Testis (tissue), 3 donors: ENCODE data around the gene CELSR3. TPM values are rescaled to one million over a fixed set of nuclear protein-coding genes. Genes with fewer than 3 reads are reported as not detected.

ENCODE experiments used
- DNase-seq: peaks from one replicate; pipeline ENCODE4 v3.0.0-alpha.2; 2019
- H3K27ac ChIP-seq, 2 donors: fragments of 200-600 bp; sonication (generic); one replicate each; pipeline ENCODE4 v1.5.1; 2019
- H3K27me3 ChIP-seq: fragments of 200-600 bp; sonication (generic); one replicate; pipeline ENCODE4 v1.5.1; 2019
- H3K36me3 ChIP-seq: fragments of 200-600 bp; sonication (generic); one replicate; pipeline ENCODE4 v1.5.1; 2017; ENCODE audit warnings: low read depth; ENCODE audit errors: missing control alignments
- H3K4me1 ChIP-seq: fragments of 200-600 bp; sonication (generic); one replicate; pipeline ENCODE4 v1.5.1; 2019
- H3K4me3 ChIP-seq, 2 donors: fragments of 200-600 bp; sonication (generic); one replicate each; pipeline ENCODE4 v1.5.1; 2017 to 2019
- H3K9me3 ChIP-seq: fragments of 200-600 bp; sonication (generic); one replicate; pipeline ENCODE4 v1.5.1; 2017
- CTCF ChIP-seq, 3 experiments: fragments of 450-650 bp in 2 of 3; fragments of 200-600 bp in 1 of 3; sonication (generic) in 1 of 3; IDR thresholded peaks; one replicate each; pipeline ENCODE4 v1.5.1; 2016 to 2019; ENCODE audit warnings: antibody characterized with exemption in 3 of 3, mild to moderate bottlenecking in 2 of 3, moderate library complexity in 1 of 3
- POLR2A ChIP-seq: fragments of 450-650 bp; IDR thresholded peaks from one replicate; pipeline ENCODE4 v1.6.1; 2017; ENCODE audit warnings: antibody characterized with exemption, mild to moderate bottlenecking, moderate library complexity
- WGBS, 2 donors: methylation state at CpG; one replicate each; pipeline ENCODE4 v1.1.5; 2018; 5-methylcytosine and 5-hydroxymethylcytosine counted together
- intact Hi-C: fragments of 100-400 bp; cut with DNase I; formaldehyde crosslinking; loops from one replicate; pipeline ENCODE4 v1.15.1; 2023; ENCODE audit warnings: low total_unique reads
- polyA plus RNA-seq: library from polyadenylated mRNA; stranded (reverse); fragments of 350-450 nt; fragmentation: Illumina TruSeq; extraction: RNeasy Lipid Tissue Mini Kit (QIAGEN cat#74804); gene quantifications from one replicate; pipeline ENCODE4 v1.2.3, GENCODE V29; 2014; ENCODE audit warnings: low read depth, low replicate concordance; ENCODE audit not compliant: insufficient read depth
- total RNA-seq, 2 donors: library from RNA; depleted of rRNA; stranded (reverse); fragments of >200 nt; gene quantifications; one replicate each; pipeline ENCODE4 v1.2.3, GENCODE V29; 2016

The CELSR3 gene
- total and polyA plus RNA-seq, 3 donors from 2014 or later, result 13.5 to 17.5 (median 14.3) TPM

- Histone ChIP-seq H3K9me3 (no peaks in the 10 kb centered on the region), H3K27me3 (no peaks in the 10 kb centered on the region), H3K36me3 (no peaks in the 10 kb centered on the region), H3K4me1 (peaks cover 12% of the 10 kb centered on the region), H3K4me3 (no peak overlapping the region), H3K27ac (no peak overlapping the region)
- intact Hi-C loops, result no loop called here
- WGBS, 2 donors, result 100% methylated on average over 1 to 2 of the region's 2 CpGs
- TF ChIP-seq POLR2A (no peak), CTCF (IDR thresholded peaks at IDR 0.05) (no peak)
- DNase-seq, result no peak
These were observed 28.9 kb downstream of the CELSR3 start for GRCh38 chr3:48633743-48634142.

- Histone ChIP-seq H3K4me3 (no peak overlapping the region), H3K27ac (no peak overlapping the region), H3K9me3 (no peaks in the 10 kb centered on the region), H3K4me1 (peaks cover 12% of the 10 kb centered on the region), H3K36me3 (no peaks in the 10 kb centered on the region), H3K27me3 (no peaks in the 10 kb centered on the region)
- TF ChIP-seq POLR2A (no peak), CTCF (IDR thresholded peaks at IDR 0.05) (no peak)
- DNase-seq, result no peak
- intact Hi-C loops, result no loop called here
- WGBS, 2 donors, result 94 to 97% methylated on average over 9 to 14 of the region's 15 CpGs
These were observed 29.4 kb downstream of the CELSR3 start for GRCh38 chr3:48633256-48633655.

- Histone ChIP-seq H3K4me3 (no peak overlapping the region), H3K27ac (no peak overlapping the region), H3K4me1 (peaks cover 12% of the 10 kb centered on the region), H3K27me3 (no peaks in the 10 kb centered on the region), H3K36me3 (no peaks in the 10 kb centered on the region), H3K9me3 (no peaks in the 10 kb centered on the region)
- DNase-seq, result no peak
- intact Hi-C loops, result no loop called here
- TF ChIP-seq POLR2A, result no peak
- TF ChIP-seq CTCF (IDR thresholded peaks at IDR 0.05), result no peak
- 90 to 94% methylated on average over 13 to 22 of the region's 22 CpGs for WGBS, 2 donors
These were observed 30.9 kb downstream of the CELSR3 start for GRCh38 chr3:48631516-48632448.

- DNase-seq, result no peak
- 77 to 79% methylated on average over 8 to 12 of the region's 12 CpGs for WGBS, 2 donors
- intact Hi-C loops, result no loop called here
These were observed 31.9 kb downstream of the CELSR3 start for GRCh38 chr3:48630833-48631232.

More at GRCh38 chr3:48630833-48631232, 31.9 kb downstream of the CELSR3 start:
- H3K27me3 ChIP-seq, result no peaks in the 10 kb centered on the region
- TF ChIP-seq CTCF (IDR thresholded peaks at IDR 0.05) (no peak), POLR2A (no peak)
- H3K4me1 ChIP-seq, result peaks cover 4% of the 10 kb centered on the region
- no peak overlapping the region for H3K4me3 ChIP-seq
- H3K36me3 ChIP-seq, result no peaks in the 10 kb centered on the region
- H3K27ac ChIP-seq, result no peak overlapping the region
- no peaks in the 10 kb centered on the region for H3K9me3 ChIP-seq
